Measurements from ENCODE around the gene ADRA2A.

DNA sequence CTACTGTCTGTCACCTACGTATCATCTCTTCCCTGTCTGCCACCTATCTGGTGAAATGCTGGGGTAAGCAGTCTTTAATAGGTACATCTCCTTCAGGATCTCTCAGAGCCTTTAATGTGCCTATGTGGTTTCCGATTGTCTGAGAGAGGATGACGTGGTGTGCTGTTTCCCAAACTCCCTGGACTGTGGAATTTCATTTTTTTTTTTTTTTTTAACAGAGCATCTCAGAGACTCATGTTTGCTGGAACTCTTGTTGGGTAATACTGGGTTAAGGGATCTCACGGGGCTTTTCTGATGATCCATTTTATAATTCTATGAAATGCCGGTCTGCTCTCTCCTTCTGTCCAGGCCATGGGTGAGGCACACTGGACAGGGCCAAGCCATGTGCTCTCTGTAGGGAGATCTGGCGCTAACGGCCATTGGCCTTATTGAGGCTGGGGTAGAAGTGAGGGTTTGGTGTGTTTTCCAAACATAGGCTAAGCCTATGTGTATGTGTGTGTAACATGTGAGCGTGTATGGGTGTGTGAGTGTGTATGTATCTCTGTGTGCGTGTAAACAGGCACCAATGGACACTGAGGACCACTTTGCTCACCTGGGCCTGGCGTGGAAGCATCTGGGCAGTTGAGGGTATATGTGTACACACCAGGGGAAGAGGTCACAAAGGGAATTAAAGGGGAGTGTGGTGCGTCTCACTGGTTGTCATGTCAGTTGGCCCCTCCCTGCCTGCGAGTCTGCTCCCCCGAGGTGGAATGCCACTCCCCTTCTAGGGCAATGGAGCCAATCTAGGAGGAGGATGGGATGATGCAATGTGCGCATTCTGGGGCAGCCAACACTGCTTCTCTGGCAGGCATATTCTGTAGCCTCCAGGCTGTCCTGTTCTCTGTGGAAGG is 7.8 kb downstream of the ADRA2A start:
- TF ChIP-seq CTCF (IDR thresholded peaks at IDR 0.05) (no peak), POLR2A (IDR thresholded peaks at IDR 0.05; ENCODE audit: low read depth) (no peak)

Measured in esophagus muscularis mucosa (tissue), 3 donors.